ENCODE measurements around the gene SPIRE2. TPM values are rescaled to one million over a fixed set of nuclear protein-coding genes. Genes with fewer than 3 reads are reported as not detected.
"Not testable (repeated sequence)": the region's sequence is repeated elsewhere in the genome, so short reads cannot be mapped to it uniquely, and the experiment has no call there.

The SPIRE2 gene
- polyA plus RNA-seq, 12 donors, result 1.3 to 7.5 (median 2.8) TPM; not detected in 1

GRCh38 chr16:89913408-89914387 lies 85.4 kb downstream of the SPIRE2 start:
- no peak for DNase-seq

- not testable (repeated sequence) for DNase-seq
Measured at GRCh38 chr16:89914642-89915285, 86.5 kb downstream of the SPIRE2 start.

GRCh38 chr16:89915303-89916232 lies 87.3 kb downstream of the SPIRE2 start:
- no peak for DNase-seq

GRCh38 chr16:89917773-89918452 lies 89.6 kb downstream of the SPIRE2 start:
- no peak for DNase-seq

- no peak for DNase-seq
Measured at GRCh38 chr16:89918453-89919347, 90.4 kb downstream of the SPIRE2 start, which contains the start of gene MC1R. Gene MC1R (plus strand): TSS chr16:89918862. CDS start chr16:89919259, 397 bp downstream.

- no peak for DNase-seq
Measured at GRCh38 chr16:89919535-89920406, 91.5 kb downstream of the SPIRE2 start.

GRCh38 chr16:89920723-89921122 lies 92.4 kb downstream of the SPIRE2 start:
- DNase-seq, result no peak

Other genes with a start within 250 kb of the SPIRE2 start
- 1 to 10 TPM in 3 of 12 donors, under 1 TPM in 7, not detected in 2; 0.30 to 4.1 (median 0.76) TPM for gene DPEP1, start 214.8 kb upstream of the SPIRE2 start, polyA plus RNA-seq (ENCODE audit: insufficient read length in 12 of 12)
- 10 to 100 TPM in 11 of 12 donors, not detected in 1; 32.7 to 61.0 (median 45.6) TPM for gene CHMP1A, start 170.8 kb upstream of the SPIRE2 start, polyA plus RNA-seq (ENCODE audit: insufficient read length in 12 of 12)
- gene SPATA33, start 170.6 kb upstream of the SPIRE2 start, polyA plus RNA-seq (ENCODE audit: insufficient read length in 12 of 12), result 1 to 10 TPM in 11 of 12 donors, not detected in 1; 2.2 to 9.3 (median 5.2) TPM
- gene CDK10, start 141.8 kb upstream of the SPIRE2 start, polyA plus RNA-seq (ENCODE audit: insufficient read length in 12 of 12), result 10 to 100 TPM in 11 of 12 donors, not detected in 1; 39.0 to 72.1 (median 46.5) TPM
- gene SPATA2L, start 126.8 kb upstream of the SPIRE2 start, polyA plus RNA-seq (ENCODE audit: insufficient read length in 12 of 12), result 1 to 10 TPM in 10 of 12 donors, not detected in 2; 1.2 to 3.3 (median 1.7) TPM
- 10 to 100 TPM in 4 of 12 donors, 1 to 10 TPM in 7, not detected in 1; 7.0 to 16.5 (median 9.4) TPM for gene VPS9D1, start 107.6 kb upstream of the SPIRE2 start, polyA plus RNA-seq (ENCODE audit: insufficient read length in 12 of 12)
- gene ZNF276, start 106.9 kb upstream of the SPIRE2 start, polyA plus RNA-seq (ENCODE audit: insufficient read length in 12 of 12), result 10 to 100 TPM in 11 of 12 donors, not detected in 1; 15.7 to 35.5 (median 20.8) TPM
- 10 to 100 TPM in 10 of 12 donors, 1 to 10 TPM in 1, not detected in 1; 8.4 to 31.8 (median 14.8) TPM for gene FANCA, start 11.8 kb upstream of the SPIRE2 start, polyA plus RNA-seq (ENCODE audit: insufficient read length in 12 of 12)
- gene TCF25, start 45.1 kb downstream of the SPIRE2 start, polyA plus RNA-seq (ENCODE audit: insufficient read length in 12 of 12), result 100 to 1,000 TPM in 3 of 12 donors, 10 to 100 TPM in 8, not detected in 1; 82.4 to 173 (median 90.2) TPM
- gene MC1R, start 90.4 kb downstream of the SPIRE2 start, polyA plus RNA-seq (ENCODE audit: insufficient read length in 12 of 12), result 1 to 10 TPM in 10 of 12 donors, not detected in 2; 1.1 to 4.0 (median 1.8) TPM
- gene TUBB3, start 94.9 kb downstream of the SPIRE2 start, polyA plus RNA-seq (ENCODE audit: insufficient read length in 12 of 12), result 10 to 100 TPM in 5 of 12 donors, 1 to 10 TPM in 6, not detected in 1; 4.8 to 36.9 (median 8.4) TPM
- 10 to 100 TPM in 11 of 12 donors, not detected in 1; 21.4 to 45.0 (median 29.1) TPM for gene DEF8, start 120.3 kb downstream of the SPIRE2 start, polyA plus RNA-seq (ENCODE audit: insufficient read length in 12 of 12)
- 10 to 100 TPM in 2 of 12 donors, 1 to 10 TPM in 9, not detected in 1; 5.1 to 13.4 (median 8.9) TPM for gene DBNDD1, start 191.0 kb downstream of the SPIRE2 start, polyA plus RNA-seq (ENCODE audit: insufficient read length in 12 of 12)
- under 1 TPM in 3 of 12 donors, not detected in 9; 0.13 to 0.36 (median 0.32) TPM for gene PRDM7, start 248.9 kb downstream of the SPIRE2 start, polyA plus RNA-seq (ENCODE audit: insufficient read length in 12 of 12)